ENCODE results near the gene KAT2A.
"Not testable (repeated sequence)": the region's sequence is repeated elsewhere in the genome, so short reads cannot be mapped to it uniquely, and the experiment has no call there.

Gene KAT2A

DNA sequence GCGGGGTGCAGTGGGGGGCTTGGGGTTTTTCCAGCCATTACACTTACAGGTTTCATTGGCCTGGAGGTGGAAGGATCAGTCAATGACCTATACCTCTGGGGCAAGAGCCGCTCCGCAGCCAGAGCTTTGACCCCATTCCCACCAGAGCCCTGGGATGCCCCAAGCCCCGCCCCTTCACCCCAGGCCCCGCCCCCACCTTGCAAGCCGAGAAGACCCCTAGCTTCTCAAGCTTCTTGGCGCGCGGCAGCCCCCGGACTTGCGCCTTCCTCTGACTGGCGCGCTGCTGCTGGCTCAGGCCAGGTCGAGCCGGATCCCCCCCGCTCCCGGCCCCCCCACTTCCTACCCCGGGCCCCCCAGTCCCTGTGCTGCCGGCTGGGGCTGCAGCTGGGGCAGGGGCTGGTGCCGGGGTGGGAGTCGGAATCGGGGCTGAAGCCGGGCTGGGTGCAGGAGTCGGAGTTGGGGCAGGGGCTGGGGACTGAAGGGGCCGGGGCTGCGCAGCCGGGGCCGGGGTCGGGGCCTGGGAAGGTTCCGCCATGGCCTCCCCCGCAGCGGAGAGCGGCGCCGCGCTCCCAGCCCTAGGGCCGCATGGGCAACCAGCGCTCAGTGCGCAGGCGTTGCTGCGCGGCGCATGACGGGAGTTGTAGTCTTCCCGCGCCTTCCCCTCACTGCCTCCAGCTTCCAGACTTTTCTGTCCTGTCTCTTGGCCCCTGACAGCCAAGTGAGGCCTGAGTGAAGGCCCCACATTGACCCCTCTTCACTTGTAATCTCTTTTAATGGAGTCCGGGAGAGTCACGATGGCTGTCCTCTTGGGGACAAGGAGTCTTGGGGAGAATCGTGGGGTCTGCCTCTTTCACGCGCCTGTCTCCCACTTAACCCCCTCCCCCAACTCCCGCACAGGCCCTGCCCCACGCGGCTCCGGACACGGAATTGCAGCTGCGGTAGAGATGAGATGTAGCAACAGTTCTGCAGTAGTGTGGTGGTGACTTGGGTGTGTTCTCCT is at the start of gene KAT2A:
KAT2A (minus strand) TSS at position 598 of the 1,000 bp plus-strand sequence; CDS start at position 535, 63 bp downstream.
- peak; percentile 90 for DNase-seq (ENCODE audit: low spot score)

DNA sequence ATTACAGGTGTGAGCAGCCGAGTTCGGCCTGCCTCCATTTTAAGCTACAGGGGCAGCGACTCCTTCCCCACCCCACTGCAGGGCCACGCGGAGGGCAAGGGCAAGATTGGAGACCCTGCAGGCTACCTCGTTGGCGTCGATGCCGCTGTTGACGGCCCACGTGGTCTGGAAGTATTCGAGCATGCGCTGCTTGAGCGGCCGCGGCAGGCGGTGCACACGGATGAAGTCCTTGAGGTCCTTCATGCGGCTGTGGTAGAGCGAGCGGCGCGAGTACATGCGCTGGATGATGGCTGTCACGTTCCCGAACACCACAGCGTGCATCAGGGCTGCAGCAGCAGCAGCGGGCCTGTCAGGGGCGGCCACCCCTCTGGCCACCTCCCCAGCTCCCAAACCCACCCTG is 48.2 kb upstream of the KAT2A start:
- DNase-seq (ENCODE audit: low spot score) = no peak

DNA sequence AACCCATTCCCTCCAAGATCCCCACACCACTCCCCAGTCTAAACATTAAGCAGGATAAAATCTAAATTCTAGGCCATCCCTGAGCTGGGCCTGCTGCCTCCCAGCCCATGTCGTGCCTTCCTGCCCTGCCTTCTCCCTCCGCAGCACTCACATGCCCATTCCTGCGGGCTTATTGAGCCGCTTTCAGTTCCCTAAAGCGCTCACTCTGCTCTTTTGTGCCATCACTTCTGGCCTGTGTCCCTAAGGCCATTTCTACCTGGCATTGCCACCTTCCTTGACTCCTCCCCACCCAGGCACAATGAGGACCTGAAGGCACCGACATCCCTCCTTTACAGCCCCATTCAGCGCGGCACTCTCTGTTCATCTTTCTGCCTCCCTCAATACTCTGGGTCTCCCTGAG is 46.6 kb upstream of the KAT2A start:
- DNase-seq (ENCODE audit: low spot score) = no peak

GRCh38 chr17:42166196-42166763 is 45.1 kb upstream of the KAT2A start:
- no peak for DNase-seq (ENCODE audit: low spot score)

DNA sequence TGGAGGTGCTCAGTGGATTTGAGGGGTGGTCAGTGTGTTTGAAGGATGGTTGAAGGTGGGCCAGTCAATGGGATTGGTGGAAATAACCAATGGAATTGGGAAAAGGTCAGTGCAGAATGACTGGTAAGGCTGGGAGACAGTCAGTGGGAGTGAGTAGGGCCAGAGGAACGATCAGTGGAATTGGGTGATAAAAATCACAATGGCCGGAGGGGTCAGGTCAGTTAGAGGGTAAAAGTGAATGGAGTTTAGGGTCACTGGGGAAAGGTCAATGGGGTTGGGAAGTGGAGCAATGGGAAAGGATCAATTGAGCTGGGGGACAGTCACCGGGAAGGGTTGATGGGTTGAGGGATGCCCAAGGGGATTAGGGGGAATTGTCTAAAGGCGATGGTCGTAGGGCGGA is 44.6 kb upstream of the KAT2A start:
- DNase-seq (ENCODE audit: low spot score) = no peak

- DNase-seq (ENCODE audit: low spot score) = no peak
Measured at GRCh38 chr17:42163696-42164407, 42.7 kb upstream of the KAT2A start.

DNA sequence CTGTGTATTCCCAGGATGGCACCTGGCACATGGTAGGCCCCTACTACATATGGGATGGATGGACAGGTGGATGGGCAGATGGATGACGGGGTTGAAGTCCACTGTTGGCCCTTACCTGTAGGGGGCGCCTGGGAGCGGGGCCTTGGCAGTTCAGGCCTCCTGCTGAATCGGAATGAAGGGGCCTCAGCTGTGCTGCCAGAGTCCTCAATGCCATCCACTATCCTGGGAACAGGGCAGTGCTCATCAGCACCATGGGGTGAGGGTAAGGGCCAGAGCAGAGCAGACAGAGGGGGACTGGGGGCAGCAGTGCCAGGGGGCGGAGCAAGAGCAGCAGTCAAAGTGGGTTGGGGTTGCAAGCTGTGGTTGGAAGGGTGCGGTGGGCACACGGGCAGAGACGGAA is 41.9 kb upstream of the KAT2A start:
- DNase-seq (ENCODE audit: low spot score) = no peak

DNA sequence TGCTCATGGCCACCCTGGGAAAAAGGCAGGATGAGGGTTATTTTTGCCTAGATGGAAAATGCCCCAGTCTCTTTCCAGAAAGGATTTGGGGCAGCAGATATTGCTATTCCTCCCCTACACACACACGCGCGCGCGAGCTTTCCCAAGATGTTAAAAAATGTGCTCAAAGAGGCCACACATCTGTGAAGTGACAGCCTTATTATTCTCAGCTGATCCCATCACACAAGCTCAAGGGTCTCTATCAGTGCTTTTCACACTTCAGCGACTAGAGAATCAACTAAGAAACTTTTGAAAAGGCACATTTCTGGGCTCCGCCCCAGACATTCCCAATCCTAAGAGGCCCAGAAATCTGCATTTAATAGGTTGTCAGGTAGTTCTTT is 39.4 kb upstream of the KAT2A start:
- DNase-seq (ENCODE audit: low spot score) = no peak

- DNase-seq (ENCODE audit: low spot score) = no peak
Measured at GRCh38 chr17:42159796-42160530, 38.8 kb upstream of the KAT2A start.

- no peak for DNase-seq (ENCODE audit: low spot score)
Measured at GRCh38 chr17:42155614-42156045, 34.5 kb upstream of the KAT2A start.

GRCh38 chr17:42153919-42154742 is 33.0 kb upstream of the KAT2A start:
- DNase-seq (ENCODE audit: low spot score) = peak; percentile 48

DNA sequence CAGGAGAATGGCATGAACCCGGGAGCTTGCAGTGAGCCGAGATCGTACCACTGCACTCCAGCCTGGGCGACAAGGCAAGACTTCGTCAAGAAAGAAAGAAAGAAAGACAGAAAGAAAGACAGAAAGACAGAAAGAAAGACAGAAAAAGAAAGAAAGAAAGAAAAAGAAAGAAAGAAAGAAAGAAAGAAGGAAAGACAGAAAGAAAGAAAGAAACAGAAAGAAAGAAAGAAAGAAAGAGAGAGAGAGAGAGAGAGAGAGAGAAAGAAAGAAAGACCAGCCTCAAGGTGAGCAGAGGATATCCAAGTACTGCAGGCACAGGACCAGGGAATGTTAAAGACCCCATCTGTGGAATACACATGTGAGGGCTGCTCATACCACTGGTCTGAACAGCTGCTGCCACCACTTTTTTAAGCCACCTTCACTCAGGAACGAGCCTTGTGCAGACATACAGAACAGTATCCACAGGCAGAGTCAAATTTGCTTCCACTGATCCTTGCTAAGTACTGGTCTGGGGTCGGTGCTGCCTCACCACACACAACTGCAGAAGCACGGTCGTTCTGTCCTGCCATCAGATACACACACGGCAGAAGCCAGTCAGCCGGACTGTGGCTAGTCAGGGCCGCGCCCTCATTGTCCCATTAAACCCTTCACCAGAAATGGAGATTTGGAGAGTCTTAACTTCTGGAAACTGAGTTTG is 25.9 kb upstream of the KAT2A start:
- DNase-seq (ENCODE audit: low spot score) = no peak

GRCh38 chr17:42143138-42143537 is 22.0 kb upstream of the KAT2A start:
- not testable (repeated sequence) for DNase-seq (ENCODE audit: low spot score)

DNA sequence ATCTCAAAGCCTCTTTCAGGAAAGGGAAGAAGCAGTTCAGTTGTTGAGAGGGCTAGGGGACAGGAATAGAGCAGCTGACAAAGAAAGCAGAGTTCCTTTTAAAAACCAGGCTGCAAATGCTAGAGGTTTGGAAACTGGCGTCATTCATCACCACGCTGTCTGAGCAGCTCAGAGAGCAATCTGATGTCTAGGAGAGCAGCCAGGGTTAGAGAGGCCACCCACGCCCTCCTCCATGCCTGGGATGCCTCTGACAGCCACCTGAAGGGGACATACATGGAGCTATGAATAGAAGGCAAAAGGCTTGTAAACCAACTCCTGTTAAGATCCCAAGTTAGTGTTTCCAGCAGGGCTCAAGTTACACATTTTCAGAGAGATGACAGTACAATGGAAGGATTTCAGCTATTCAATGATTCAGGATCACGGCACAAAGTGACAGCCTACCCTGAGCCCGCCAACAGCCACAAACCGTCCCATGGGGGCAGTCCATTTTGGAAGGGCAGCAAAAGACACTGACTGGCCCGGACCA is 21.3 kb upstream of the KAT2A start:
- DNase-seq (ENCODE audit: low spot score) = no peak

DNA sequence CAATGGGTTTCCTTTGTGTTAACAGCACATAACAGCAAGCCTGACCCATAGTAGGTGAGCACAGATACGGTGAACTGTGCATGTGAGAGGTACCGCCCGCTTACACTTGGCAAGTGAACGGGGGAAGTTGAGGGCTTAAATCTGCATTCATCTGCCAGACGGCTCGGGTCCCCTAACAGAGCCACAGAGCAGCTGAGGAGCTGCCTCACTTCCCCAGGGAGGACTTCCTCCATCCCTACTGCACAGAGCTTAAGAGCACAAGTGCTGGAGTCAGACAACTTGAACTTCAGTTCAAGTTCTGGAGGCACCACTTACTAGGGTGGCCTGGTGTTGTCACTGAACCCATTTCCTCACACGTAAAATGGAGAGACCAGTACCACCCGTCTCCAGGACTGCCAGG is 20.2 kb upstream of the KAT2A start:
- DNase-seq (ENCODE audit: low spot score) = no peak

GRCh38 chr17:42140690-42141089 is 19.5 kb upstream of the KAT2A start:
- not testable (repeated sequence) for DNase-seq (ENCODE audit: low spot score)

- DNase-seq (ENCODE audit: low spot score) = no peak
Measured at GRCh38 chr17:42138749-42139492, 17.8 kb upstream of the KAT2A start.

DNA sequence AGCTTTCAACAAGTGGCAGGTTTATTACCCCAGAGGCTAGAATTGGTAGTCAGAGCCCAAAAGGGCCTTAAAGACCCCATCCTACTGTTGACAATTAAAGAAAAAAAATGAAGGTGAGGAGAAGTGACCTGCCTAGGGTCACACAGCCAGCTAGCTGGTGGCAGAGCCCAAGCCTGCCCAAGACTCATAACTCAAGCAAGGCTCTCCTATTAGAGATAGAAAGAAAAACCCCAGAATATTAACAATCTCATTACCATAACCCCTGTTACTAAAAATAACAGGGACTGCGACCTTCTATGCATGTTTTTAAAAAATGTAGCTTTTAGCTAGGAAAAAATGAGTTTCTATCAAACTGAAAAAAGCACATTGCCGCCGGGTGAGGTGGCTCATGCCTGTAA is 15.5 kb upstream of the KAT2A start:
- DNase-seq (ENCODE audit: low spot score) = no peak
